HT1080 (cell line): Measurements from ENCODE around the gene PPARGC1A. TPM values are rescaled to one million over a fixed set of nuclear protein-coding genes. Genes with fewer than 3 reads are reported as not detected.

Experiments used
- DNase-seq: peaks from one replicate; pipeline ENCODE4 v3.0.0-alpha.2; 2015; ENCODE audit warnings: low read depth
- polyA plus RNA-seq, 2 experiments: library from polyadenylated mRNA; depleted of rRNA; stranded (reverse); fragments of >200 nt; gene quantifications; 2 replicates each; pipeline ENCODE4 v1.2.3, GENCODE V29; 2015
- total RNA-seq: library from RNA; depleted of rRNA; stranded (reverse); fragments of >200 nt; shearing (Covaris generic); gene quantifications from 2 replicates; pipeline ENCODE4 v1.2.3, GENCODE V29; 2014; rRNA removed

The PPARGC1A gene
- total RNA-seq: 1.6 and 2.1 TPM in 2 replicates
- 0.27 and 0.68 TPM in 2 replicates for polyA plus RNA-seq (2015; cell fraction: cytosol; rRNA removed)
- polyA plus RNA-seq (2015; cell fraction: nucleus; rRNA removed): 0.54 and 0.75 TPM in 2 replicates

- DNase-seq: peak; percentile 61
Measured at GRCh38 chr4:23889814-23890341, at the start of gene PPARGC1A. Gene PPARGC1A (minus strand): TSS chr4:23890047. CDS start chr4:23889957, 90 bp downstream.

GRCh38 chr4:23938796-23939195, 48.9 kb upstream of the PPARGC1A start:
- DNase-seq: no peak

GRCh38 chr4:23937173-23937572, 47.3 kb upstream of the PPARGC1A start:
- DNase-seq: no peak

GRCh38 chr4:23934915-23935314, 45.1 kb upstream of the PPARGC1A start:
- DNase-seq: peak; percentile 94

GRCh38 chr4:23934223-23934622, 44.4 kb upstream of the PPARGC1A start:
- DNase-seq: no peak

GRCh38 chr4:23932901-23933308, 43.1 kb upstream of the PPARGC1A start:
- no peak for DNase-seq

- DNase-seq: no peak
Measured at GRCh38 chr4:23932186-23932585, 42.3 kb upstream of the PPARGC1A start.

- DNase-seq: no peak
Measured at GRCh38 chr4:23931489-23931830, 41.6 kb upstream of the PPARGC1A start.

GRCh38 chr4:23930750-23931488, 41.1 kb upstream of the PPARGC1A start:
- DNase-seq: no peak

GRCh38 chr4:23929248-23929647, 39.4 kb upstream of the PPARGC1A start:
- peak; percentile 31 for DNase-seq

- no peak for DNase-seq
Measured at GRCh38 chr4:23924556-23924955, 34.7 kb upstream of the PPARGC1A start.

- DNase-seq: no peak
Measured at GRCh38 chr4:23923840-23924239, 34.0 kb upstream of the PPARGC1A start.

- no peak for DNase-seq
Measured at GRCh38 chr4:23923141-23923540, 33.3 kb upstream of the PPARGC1A start.

GRCh38 chr4:23922541-23923111, 32.8 kb upstream of the PPARGC1A start:
- DNase-seq: no peak

- DNase-seq: no peak
Measured at GRCh38 chr4:23922013-23922412, 32.2 kb upstream of the PPARGC1A start.

- DNase-seq: no peak
Measured at GRCh38 chr4:23921447-23921845, 31.6 kb upstream of the PPARGC1A start.

- DNase-seq: no peak
Measured at GRCh38 chr4:23920716-23921446, 31.0 kb upstream of the PPARGC1A start.

- DNase-seq: no peak
Measured at GRCh38 chr4:23920296-23920695, 30.4 kb upstream of the PPARGC1A start.

GRCh38 chr4:23916282-23916681, 26.4 kb upstream of the PPARGC1A start:
- DNase-seq: no peak

- DNase-seq: no peak
Measured at GRCh38 chr4:23915459-23916132, 25.7 kb upstream of the PPARGC1A start.

GRCh38 chr4:23911675-23912455, 22.0 kb upstream of the PPARGC1A start:
- DNase-seq: no peak
